HG03039 (cell line): ENCODE measurements around the gene WDR89.
"Not testable (repeated sequence)": the region's sequence is repeated elsewhere in the genome, so short reads cannot be mapped to it uniquely, and the experiment has no call there.

ENCODE experiments used
- ATAC-seq: cut with Tn5 transposase; IDR thresholded peaks from one replicate; pipeline ENCODE4 v1.9.1; 2021; ENCODE audit warnings: mild to moderate bottlenecking, moderate library complexity; ENCODE audit not compliant: unreplicated experiment

The WDR89 gene, protein sequence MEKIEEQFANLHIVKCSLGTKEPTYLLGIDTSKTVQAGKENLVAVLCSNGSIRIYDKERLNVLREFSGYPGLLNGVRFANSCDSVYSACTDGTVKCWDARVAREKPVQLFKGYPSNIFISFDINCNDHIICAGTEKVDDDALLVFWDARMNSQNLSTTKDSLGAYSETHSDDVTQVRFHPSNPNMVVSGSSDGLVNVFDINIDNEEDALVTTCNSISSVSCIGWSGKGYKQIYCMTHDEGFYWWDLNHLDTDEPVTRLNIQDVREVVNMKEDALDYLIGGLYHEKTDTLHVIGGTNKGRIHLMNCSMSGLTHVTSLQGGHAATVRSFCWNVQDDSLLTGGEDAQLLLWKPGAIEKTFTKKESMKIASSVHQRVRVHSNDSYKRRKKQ

DNA sequence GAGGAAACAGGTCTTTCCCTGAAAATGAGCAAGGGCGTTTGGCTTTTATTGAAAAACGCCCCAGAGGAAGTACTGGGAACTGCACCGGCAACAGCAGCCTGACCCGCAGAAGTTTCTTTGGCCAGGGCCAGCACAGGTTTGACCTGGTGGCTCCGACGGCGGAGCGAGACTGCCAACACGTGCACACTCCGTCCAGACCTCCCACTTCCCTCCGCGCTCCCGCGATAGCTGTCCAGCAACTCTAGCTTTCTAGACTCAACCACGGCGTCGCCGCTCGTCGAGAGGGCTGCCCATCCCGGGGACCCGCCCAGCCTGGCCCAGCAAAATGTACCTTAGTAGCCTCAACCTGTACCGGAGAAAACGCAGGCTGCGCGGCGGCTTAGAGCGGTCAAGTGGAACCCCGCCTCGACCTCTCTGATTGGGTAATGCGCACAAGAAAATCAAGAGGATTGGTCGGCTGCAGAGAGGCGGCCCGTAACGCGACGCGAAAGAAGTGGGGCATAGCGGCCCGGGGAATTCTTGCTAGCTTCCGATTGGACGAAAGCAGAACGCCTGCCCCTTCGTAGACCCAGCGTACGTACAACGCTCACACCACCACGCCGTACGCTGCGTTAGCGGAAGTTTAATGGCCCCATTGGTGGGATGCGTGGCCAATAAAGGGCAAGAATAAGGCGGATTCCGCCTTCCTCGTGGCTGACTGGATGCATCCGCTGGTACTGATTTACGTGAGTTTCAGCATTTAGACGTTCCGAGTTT lies at the start of gene WDR89:
TSS of gene WDR89 (minus strand) at position 399 of the 756 bp plus-strand sequence. CDS start 41,929 bp downstream, outside the sequence.
- peak; percentile 88 for ATAC-seq

DNA sequence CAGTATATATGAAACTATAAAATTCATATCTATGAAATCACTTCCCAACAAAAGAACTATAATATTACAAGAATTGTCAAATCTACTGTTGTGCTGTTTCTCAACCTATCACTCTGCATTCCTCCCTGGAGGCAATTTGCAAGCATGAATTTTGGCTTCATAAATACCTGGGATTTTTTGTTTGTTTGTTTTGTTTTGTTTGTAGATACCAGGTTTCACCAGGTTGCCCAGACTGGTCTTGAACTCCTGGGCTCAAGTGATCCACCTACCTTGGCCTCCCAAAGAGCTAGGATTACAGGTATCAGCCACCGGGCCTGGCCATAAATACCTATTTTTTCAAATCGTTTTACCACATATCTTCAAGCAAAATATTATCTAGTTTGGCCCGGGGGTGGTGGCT lies 47.5 kb upstream of the WDR89 start:
- ATAC-seq = no peak

GRCh38 chr14:63686926-63687325 lies 45.3 kb upstream of the WDR89 start:
- ATAC-seq = no peak

- no peak for ATAC-seq
Measured at GRCh38 chr14:63685401-63685800, 43.7 kb upstream of the WDR89 start.

DNA sequence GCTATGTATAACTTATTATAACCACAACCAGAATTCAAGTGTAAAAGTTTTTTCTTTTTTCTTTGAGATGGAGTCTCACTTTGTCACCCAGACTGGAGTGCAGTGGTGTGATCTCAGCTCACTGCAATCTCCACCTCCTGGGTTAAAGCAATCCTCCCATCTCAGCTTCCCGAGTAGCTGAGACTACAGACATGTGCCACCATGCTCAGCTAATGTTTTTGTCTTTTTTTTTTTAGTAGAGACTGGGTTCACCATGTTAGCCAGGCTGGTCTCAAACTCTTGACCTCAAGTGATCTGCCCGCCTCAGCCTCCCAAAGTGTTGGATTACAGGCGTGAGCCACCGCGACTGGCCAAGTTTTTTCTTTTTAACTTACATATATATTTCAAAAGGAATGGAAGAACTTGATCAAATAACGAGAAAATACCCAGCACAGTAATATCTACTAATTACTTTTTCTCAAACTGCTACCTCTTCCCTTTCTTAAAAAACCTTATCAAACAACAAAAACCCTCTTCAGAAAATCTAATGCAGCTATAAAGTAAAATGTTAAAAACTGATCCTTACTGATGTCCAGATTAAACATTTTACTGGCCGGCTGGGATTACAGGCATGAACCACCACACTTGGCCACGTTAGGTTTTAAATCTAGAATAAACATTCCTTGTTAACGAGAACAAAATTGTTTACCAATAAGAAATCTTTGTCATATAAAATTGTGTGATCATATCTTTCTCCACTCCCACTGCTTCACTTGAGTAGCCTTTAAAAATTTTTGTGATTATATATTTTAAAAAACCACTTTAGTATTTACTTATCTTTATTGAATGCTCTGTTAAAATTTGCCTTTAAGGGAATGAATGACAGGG lies 41.3 kb upstream of the WDR89 start:
- no peak for ATAC-seq

DNA sequence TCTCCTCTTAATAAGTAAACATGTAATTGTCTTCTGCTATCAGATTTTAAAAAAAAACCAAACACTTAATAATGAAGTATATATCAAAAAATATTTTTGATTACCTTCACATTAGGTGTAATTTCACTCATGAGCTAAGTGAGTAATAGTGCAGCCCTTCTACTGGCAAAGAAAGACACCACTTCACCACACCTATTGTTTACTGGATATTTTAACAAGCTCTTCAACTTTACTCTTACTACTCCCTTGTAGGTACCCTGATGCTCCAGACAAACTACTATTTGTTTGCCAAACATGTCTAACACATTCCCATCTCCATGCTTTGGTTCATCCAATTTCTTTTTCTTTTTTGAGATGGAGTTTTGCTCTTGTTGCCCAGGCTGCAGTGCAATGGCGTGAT lies 36.9 kb upstream of the WDR89 start:
- no peak for ATAC-seq

DNA sequence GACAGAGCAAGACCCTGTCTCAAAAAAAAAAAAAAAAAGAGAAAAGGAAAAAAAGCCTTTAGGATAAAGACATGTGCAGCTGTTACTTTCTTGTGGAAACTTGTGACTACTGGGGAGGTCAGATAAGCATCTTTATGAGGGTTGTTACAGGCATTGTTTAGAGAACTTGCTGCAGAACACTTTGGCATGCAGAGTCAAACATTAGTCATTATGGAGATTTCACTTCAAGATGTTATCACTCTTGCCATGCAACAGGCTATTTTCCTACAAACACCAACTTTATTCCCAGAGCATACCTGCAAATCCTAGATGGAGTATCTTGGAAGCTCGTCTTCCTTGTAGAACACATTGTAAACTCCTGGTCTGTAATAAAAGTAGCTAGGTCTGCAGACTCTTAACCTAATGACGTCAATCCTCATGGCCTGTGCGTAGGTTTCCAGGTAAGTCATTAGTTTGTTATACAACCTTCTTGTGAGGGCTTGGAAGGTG lies 36.3 kb upstream of the WDR89 start:
- no peak for ATAC-seq

DNA sequence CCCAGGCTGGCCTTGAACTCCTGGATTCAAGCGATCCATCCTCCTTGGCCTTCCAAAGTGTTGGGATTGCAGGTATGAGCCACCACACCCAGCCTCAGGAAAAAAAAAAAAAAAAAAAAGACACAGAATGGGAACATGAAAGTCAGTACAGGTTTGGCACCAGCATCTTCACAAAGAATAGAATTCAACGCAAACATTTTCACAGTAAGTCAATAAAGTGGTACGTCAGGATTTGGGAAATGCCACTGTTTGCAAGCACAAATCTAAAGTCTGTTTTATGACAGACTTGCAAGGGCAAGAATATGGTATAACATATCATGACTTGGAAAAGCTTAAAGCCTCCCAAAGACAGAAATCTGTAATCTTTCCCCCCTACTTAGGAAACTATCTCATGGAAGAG lies 34.9 kb upstream of the WDR89 start:
- no peak for ATAC-seq

DNA sequence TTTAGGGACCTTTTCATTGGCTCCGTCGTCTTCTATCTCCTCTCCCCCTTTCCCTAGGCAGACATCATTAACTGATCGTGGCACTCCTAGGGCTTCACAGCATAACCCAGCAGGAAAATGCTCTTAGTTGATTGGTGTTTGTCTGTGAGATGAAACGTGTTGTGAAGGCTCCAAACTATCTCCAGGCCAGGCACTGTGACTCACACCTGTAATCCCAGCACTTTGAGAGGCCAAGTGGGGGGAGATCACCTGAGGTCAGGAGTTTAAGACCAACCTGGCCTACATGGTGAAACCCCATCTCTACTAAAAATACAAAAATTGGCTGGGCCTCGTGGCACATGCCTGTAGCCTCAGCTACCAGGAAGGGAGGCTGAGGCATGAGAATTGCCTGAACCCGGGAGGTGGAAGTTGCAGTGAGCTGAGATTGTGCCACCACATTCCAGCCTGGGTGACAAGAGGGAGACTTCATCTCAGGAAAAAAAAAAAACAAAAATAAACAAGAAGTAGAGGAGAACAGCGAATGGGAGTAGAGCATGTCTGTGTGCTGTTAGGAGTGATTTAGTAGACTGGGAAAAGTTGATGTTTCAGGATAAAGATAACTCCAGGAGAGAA lies 32.3 kb upstream of the WDR89 start:
- no peak for ATAC-seq

GRCh38 chr14:63673255-63673654 lies 31.6 kb upstream of the WDR89 start:
- no peak for ATAC-seq

- ATAC-seq = no peak
Measured at GRCh38 chr14:63672417-63673180, 30.9 kb upstream of the WDR89 start.

GRCh38 chr14:63671987-63672386 lies 30.3 kb upstream of the WDR89 start:
- no peak for ATAC-seq

DNA sequence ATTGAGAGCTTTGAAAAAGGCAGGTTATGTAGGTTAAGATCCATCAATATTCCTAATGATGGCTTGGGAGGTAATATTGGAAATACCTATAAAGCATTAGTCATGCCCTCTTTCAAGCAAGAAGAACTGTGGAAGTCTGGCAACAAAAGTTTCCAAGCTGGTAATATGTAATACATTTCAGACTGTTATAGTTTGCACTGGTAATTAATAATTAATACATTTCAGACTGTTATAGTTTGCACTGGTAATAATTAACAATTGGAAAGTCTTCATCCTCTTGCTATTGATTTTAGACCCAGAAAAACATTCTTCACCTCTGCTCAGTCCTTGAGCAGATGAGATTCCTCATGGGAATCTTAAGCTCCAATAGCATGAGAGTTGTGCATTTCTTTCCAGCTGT lies 29.0 kb upstream of the WDR89 start:
- ATAC-seq = no peak

- no peak for ATAC-seq
Measured at GRCh38 chr14:63666335-63666734, 24.7 kb upstream of the WDR89 start.

DNA sequence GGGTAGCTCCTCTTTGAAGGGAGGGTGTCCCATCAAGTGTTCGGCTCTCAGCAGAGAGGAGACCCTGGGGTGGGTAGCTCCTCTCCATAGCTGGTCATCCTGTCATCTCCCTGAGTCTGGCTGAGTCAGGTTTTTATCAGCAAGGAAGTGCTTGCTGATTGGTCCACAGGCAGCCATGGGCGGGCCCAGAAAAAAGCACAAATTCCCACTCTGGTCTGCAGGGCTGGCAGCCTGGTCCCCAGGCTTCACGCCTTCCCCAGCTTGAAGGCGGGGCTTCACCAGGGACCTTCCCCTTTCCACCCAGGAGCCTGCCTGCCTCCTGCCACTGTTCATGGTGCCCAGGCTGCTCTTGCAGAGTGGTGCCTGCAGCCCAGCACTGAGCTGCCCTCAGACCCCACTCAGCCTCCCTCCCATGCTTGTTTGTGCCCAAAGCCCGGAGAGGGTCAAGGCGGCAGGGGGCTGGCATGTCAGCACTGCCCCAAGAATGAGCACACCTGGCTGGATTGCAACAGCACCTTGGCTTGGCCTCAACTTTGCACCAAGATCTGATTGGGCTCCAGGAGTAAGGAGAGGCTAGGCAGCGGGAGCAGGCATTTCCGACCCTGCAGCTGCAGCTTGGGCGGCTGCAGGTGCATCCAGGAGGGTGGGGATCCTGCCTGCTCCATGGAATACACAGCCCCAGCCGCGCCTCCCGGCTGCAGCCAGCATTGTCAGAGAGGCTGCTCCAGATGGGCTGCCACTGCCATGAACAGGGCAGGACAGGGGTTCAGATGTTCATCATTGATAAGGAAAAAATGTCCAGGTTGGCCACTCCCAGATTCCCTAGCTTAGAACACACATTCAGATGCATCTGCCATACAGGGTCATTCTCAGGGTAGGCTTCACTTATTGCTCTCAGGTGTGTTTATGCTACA lies 22.0 kb upstream of the WDR89 start:
- ATAC-seq = no peak

DNA sequence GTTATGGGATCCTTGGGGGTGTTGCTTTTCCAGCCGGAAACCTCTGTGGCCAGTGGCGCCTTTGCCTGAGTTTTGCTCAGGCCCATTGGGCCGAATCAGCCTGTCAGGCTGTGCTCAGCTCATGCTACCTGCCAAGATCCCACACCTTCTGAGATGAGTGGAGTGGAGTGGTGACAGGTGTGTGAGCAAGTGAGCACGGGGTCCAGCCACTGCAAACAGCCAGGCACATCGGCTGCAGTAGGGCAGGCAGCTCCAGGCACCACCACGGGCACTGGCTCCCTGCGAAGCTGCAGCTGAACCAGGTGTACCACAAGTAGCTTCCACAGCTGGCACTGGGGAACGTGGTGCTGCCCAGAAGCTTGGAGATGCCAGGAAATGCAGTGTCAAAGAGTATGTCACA lies 21.1 kb upstream of the WDR89 start:
- no peak for ATAC-seq

DNA sequence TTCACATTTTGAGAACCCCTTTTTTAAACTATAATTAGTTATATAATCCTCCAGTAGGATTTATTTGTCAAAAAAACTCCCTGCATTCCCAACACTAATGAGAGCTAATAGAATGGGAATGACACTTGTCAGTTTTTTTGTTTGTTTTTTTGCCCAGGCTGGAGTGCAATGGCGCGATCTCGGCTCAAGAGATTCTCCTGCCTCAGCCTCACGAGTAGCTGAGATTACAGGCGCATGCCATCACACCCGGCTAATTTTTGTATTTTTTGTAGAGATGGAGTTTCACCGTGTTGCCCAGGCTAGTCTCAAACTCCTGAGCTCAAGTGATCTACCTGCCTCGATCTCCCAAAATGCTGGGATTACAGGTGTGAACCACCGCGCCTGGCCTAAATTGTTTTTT lies 20.2 kb upstream of the WDR89 start:
- ATAC-seq = not testable (repeated sequence)

- no peak for ATAC-seq
Measured at GRCh38 chr14:63659726-63660125, 18.1 kb upstream of the WDR89 start.

DNA sequence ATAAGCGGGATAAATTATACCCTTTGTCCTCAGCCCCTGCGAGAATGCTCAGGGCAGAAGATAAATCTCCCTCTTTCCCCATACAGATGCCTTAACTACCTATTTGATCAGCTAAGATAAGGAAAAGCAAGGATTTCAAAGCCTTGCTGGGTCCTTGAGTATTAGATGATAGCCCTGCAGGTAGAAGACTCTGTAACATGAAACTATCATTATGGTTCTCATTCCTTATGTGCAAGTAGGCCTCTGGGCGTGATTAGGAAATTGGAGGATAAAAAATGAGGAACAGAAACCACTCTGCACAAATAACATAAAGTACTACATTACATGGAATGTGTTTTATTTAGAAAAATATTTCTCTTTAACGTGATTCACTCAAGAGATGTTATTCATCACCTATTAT lies 14.5 kb upstream of the WDR89 start:
- ATAC-seq = no peak
